Superior temporal gyrus (tissue), 1 donor: ENCODE results near the gene PMPCA.

Experiments
- DNase-seq: peaks from one replicate; pipeline ENCODE4 v3.0.0-alpha.2; 2016; ENCODE audit errors: extremely low spot score

The PMPCA gene

GRCh38 chr9:136410500-136411287 is at the start of gene PMPCA, which contains the start of gene ENTR1:
Gene PMPCA (plus strand): TSS chr9:136410658. CDS start chr9:136410669, 11 bp downstream.
Gene ENTR1 (minus strand): TSS chr9:136410614. CDS start chr9:136410397, 217 bp downstream.
- peak; percentile 96 for DNase-seq

GRCh38 chr9:136361047-136361753 is 49.3 kb upstream of the PMPCA start:
- DNase-seq = no peak

- no peak for DNase-seq
Measured at GRCh38 chr9:136361754-136362449, 48.6 kb upstream of the PMPCA start.

- no peak for DNase-seq
Measured at GRCh38 chr9:136362450-136362784, 48.0 kb upstream of the PMPCA start.

- DNase-seq = peak; percentile 88
Measured at GRCh38 chr9:136363106-136363948, 47.1 kb upstream of the PMPCA start, which contains the start of gene DNLZ. Gene DNLZ (minus strand): TSS chr9:136363744. CDS start chr9:136363714, 30 bp downstream.

- no peak for DNase-seq
Measured at GRCh38 chr9:136363949-136364748, 46.3 kb upstream of the PMPCA start.

- DNase-seq = no peak
Measured at GRCh38 chr9:136364942-136365774, 45.3 kb upstream of the PMPCA start.

- DNase-seq = no peak
Measured at GRCh38 chr9:136365775-136366222, 44.7 kb upstream of the PMPCA start.

GRCh38 chr9:136366826-136367225 is 43.6 kb upstream of the PMPCA start:
- no peak for DNase-seq

GRCh38 chr9:136367296-136368145 is 42.9 kb upstream of the PMPCA start:
- no peak for DNase-seq

GRCh38 chr9:136368190-136368589 is 42.3 kb upstream of the PMPCA start:
- no peak for DNase-seq

GRCh38 chr9:136370037-136370436 is 40.4 kb upstream of the PMPCA start:
- DNase-seq = no peak

GRCh38 chr9:136370687-136371532 is 39.5 kb upstream of the PMPCA start:
- DNase-seq = no peak

GRCh38 chr9:136371533-136371880 is 39.0 kb upstream of the PMPCA start:
- DNase-seq = no peak

- no peak for DNase-seq
Measured at GRCh38 chr9:136372006-136372405, 38.5 kb upstream of the PMPCA start.

- DNase-seq = no peak
Measured at GRCh38 chr9:136372561-136373299, 37.7 kb upstream of the PMPCA start.
